Astrocyte (in vitro differentiated cells and primary cell): ENCODE measurements around the gene P2RX4. TPM values are rescaled to one million over a fixed set of nuclear protein-coding genes. Genes with fewer than 3 reads are reported as not detected.
A peak's percentile ranks its signal among the peaks of the same experiment; 100 is the strongest.
"Not testable (repeated sequence)": the region's sequence is repeated elsewhere in the genome, so short reads cannot be mapped to it uniquely, and the experiment has no call there.

ENCODE experiments used
- DNase-seq: peaks from one replicate; pipeline ENCODE4 v3.0.0-alpha.2; 2010; ENCODE audit warnings: low read depth
- FAIRE-seq: peaks from 2 replicates; lab custom pipeline; 2011; peaks lifted over from hg19 to GRCh38; lab: Jason Lieb, UNC
- H2AFZ ChIP-seq: 2 replicates; pipeline ENCODE4 v1.6.0; 2012; ENCODE audit warnings: low read depth, low read length, inconsistent platforms
- H3K27ac ChIP-seq: 2 replicates; pipeline ENCODE4 v1.5.1; 2011; ENCODE audit warnings: low read depth, low read length, inconsistent platforms
- H3K27me3 ChIP-seq: 2 replicates; pipeline ENCODE4 v1.6.0; 2011; ENCODE audit warnings: low read length, inconsistent platforms; ENCODE audit not compliant: insufficient read depth
- H3K36me3 ChIP-seq: 2 replicates; pipeline ENCODE4 v1.5.1; 2011; ENCODE audit warnings: low read length, inconsistent platforms; ENCODE audit not compliant: insufficient read depth
- H3K4me1 ChIP-seq: 2 replicates; pipeline ENCODE4 v1.5.1; 2011; ENCODE audit warnings: low read length, inconsistent platforms; ENCODE audit not compliant: insufficient read depth
- H3K4me2 ChIP-seq: 2 replicates; pipeline ENCODE4 v1.6.0; 2012; ENCODE audit warnings: low read length, inconsistent platforms
- H3K4me3 ChIP-seq: 2 replicates; pipeline ENCODE4 v1.5.1; 2011; ENCODE audit warnings: low read depth, mild to moderate bottlenecking, low read length, inconsistent platforms; ENCODE audit not compliant: insufficient read depth
- H3K79me2 ChIP-seq: 2 replicates; pipeline ENCODE4 v1.6.0; 2012; ENCODE audit warnings: mild to moderate bottlenecking, low read length, inconsistent platforms; ENCODE audit not compliant: insufficient read depth
- H3K9ac ChIP-seq: 2 replicates; pipeline ENCODE4 v1.6.0; 2012; ENCODE audit warnings: mild to moderate bottlenecking, low read length, inconsistent platforms
- H3K9me3 ChIP-seq: 2 replicates; pipeline ENCODE4 v1.5.1; 2012; ENCODE audit warnings: low read depth, mild to moderate bottlenecking, low read length, inconsistent platforms; ENCODE audit not compliant: insufficient read depth
- H4K20me1 ChIP-seq: 2 replicates; pipeline ENCODE4 v1.6.0; 2012; ENCODE audit warnings: low read length, inconsistent platforms; ENCODE audit not compliant: insufficient read depth
- H3K27ac Mint-ChIP-seq: one replicate; pipeline ENCODE4 v1.8.0; 2021; ENCODE audit warnings: mild to moderate bottlenecking, mixed read lengths; ENCODE audit not compliant: unreplicated experiment
- H3K27me3 Mint-ChIP-seq: one replicate; pipeline ENCODE4 v1.8.0; 2021; ENCODE audit warnings: low read depth, mixed read lengths; ENCODE audit not compliant: unreplicated experiment
- H3K36me3 Mint-ChIP-seq: one replicate; pipeline ENCODE4 v1.8.0; 2021; ENCODE audit warnings: low read depth, mixed read lengths; ENCODE audit not compliant: unreplicated experiment
- H3K4me1 Mint-ChIP-seq: one replicate; pipeline ENCODE4 v1.8.0; 2021; ENCODE audit warnings: low read depth, mixed read lengths; ENCODE audit not compliant: unreplicated experiment
- H3K4me3 Mint-ChIP-seq: one replicate; pipeline ENCODE4 v1.8.0; 2021; ENCODE audit warnings: mild to moderate bottlenecking, moderate library complexity, mixed read lengths; ENCODE audit not compliant: unreplicated experiment
- H3K9me3 Mint-ChIP-seq: one replicate; pipeline ENCODE4 v1.8.0; 2021; ENCODE audit warnings: mild to moderate bottlenecking, mixed read lengths; ENCODE audit not compliant: unreplicated experiment
- EZH2 ChIP-seq: IDR thresholded peaks from 2 replicates; pipeline ENCODE4 v1.6.1; 2012; ENCODE audit warnings: mild to moderate bottlenecking, low read length, inconsistent platforms; ENCODE audit not compliant: insufficient read depth
- total RNA-seq: library from RNA; stranded (reverse); gene quantifications from 2 replicates; pipeline ENCODE4 v1.2.1, GENCODE V29; 2021
- TF ChIP-seq, protein P1 (sequence below): IDR thresholded peaks from 2 replicates; pipeline ENCODE4 v1.5.1; 2011; ENCODE audit warnings: low read depth, mild to moderate bottlenecking, inconsistent platforms, low read length, moderate library complexity; ENCODE audit not compliant: insufficient read depth

P2RX4 gene
- total RNA-seq, 1 donor from 2014 or later = 13.9 TPM

DNA sequence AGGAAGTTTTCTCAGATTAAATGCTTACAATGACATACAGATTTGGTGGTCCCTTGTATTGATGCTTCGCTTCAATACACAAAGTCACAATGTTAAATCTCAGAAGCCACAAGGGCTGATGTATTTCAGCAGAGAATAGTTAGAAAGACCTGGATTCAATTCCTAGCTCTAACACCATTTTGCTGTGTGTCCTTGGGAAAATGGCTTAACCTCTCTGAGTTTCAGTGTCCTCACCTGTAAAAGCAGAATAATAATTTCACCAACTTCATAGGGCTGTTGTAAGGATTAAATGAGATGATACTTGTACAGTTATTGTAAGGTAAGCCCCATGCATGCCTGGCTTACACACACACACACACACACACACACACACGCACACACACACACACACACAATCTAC lies 46.9 kb upstream of the P2RX4 start:
- Histone ChIP-seq H3K4me1 (peaks cover 10% of the 10 kb centered on the region), H3K9me3 (peaks cover 6% of the 10 kb centered on the region), H4K20me1 (no peaks in the 10 kb centered on the region), H3K4me3 (no peak overlapping the region), H3K79me2 (no peaks in the 10 kb centered on the region), H2AFZ (no peak overlapping the region), H3K4me2 (no peak overlapping the region), H3K9ac (no peak overlapping the region), H3K27ac (no peak overlapping the region), H3K36me3 (no peaks in the 10 kb centered on the region), H3K27me3 (peaks cover 49% of the 10 kb centered on the region)
- peaks cover 8% of the 10 kb centered on the region for H3K9me3 Mint-ChIP-seq
- TF ChIP-seq, protein P1, sequence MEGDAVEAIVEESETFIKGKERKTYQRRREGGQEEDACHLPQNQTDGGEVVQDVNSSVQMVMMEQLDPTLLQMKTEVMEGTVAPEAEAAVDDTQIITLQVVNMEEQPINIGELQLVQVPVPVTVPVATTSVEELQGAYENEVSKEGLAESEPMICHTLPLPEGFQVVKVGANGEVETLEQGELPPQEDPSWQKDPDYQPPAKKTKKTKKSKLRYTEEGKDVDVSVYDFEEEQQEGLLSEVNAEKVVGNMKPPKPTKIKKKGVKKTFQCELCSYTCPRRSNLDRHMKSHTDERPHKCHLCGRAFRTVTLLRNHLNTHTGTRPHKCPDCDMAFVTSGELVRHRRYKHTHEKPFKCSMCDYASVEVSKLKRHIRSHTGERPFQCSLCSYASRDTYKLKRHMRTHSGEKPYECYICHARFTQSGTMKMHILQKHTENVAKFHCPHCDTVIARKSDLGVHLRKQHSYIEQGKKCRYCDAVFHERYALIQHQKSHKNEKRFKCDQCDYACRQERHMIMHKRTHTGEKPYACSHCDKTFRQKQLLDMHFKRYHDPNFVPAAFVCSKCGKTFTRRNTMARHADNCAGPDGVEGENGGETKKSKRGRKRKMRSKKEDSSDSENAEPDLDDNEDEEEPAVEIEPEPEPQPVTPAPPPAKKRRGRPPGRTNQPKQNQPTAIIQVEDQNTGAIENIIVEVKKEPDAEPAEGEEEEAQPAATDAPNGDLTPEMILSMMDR = no peak
- TF ChIP-seq EZH2 = no peak
- DNase-seq (no peak), FAIRE-seq (no peak)
- peaks cover 28% of the 10 kb centered on the region for H3K27me3 Mint-ChIP-seq
- no peak overlapping the region for H3K27ac Mint-ChIP-seq
- no peaks in the 10 kb centered on the region for H3K36me3 Mint-ChIP-seq
- H3K4me1 Mint-ChIP-seq = peaks cover 4% of the 10 kb centered on the region
- H3K4me3 Mint-ChIP-seq = no peak overlapping the region

DNA sequence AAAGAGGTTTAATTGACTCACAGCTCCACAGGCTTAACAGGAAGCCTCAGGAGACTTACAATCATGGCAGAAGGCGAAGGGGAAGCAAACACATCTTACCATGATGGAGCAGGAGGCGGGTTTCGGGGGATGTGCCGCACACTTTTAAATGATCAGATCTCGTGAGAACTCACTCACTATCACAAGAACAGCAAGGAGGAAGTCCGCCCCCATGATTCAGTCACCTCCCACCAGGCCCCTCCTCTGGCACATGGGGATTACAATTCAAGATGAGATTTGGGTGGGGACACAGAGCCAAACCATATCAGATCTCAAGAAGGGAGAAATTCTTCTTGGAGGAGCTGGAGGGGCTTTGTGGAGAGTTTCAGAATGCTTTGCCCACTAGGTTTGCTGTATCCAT lies 45.1 kb upstream of the P2RX4 start:
- H3K4me1 Mint-ChIP-seq, H3K4me3 Mint-ChIP-seq, H3K9ac ChIP-seq, H3K36me3 ChIP-seq, H3K27ac Mint-ChIP-seq, H3K36me3 Mint-ChIP-seq, H3K79me2 ChIP-seq, H3K4me3 ChIP-seq, H3K4me2 ChIP-seq, FAIRE-seq, H2AFZ ChIP-seq, H4K20me1 ChIP-seq, H3K9me3 Mint-ChIP-seq, DNase-seq, H3K9me3 ChIP-seq, H3K27ac ChIP-seq: not testable (repeated sequence)
- H3K27me3 ChIP-seq = peaks cover 39% of the 10 kb centered on the region
- H3K27me3 Mint-ChIP-seq = peaks cover 17% of the 10 kb centered on the region
- H3K4me1 ChIP-seq = peaks cover 10% of the 10 kb centered on the region

DNA sequence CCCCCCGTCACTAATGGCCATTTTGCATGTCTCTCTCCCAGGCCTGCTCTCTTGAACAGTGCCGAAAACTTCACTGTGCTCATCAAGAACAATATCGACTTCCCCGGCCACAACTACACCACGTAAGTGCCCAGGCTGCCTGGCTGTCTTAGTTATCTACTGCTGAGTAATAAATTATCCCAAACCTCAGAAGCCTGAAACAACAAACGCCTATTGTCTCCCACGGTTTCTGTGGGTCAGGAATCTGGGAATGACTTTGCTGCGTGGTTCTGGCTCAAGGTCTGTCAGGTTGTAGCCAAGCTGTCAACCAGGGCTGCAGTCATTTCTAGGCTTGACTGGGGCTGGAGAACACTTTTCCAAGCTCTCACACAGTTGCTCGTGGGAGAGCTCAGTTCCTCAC lies 44.6 kb upstream of the P2RX4 start:
- Histone ChIP-seq H3K27ac (no peak overlapping the region), H3K27me3 (peaks cover 38% of the 10 kb centered on the region), H3K36me3 (no peaks in the 10 kb centered on the region), H4K20me1 (no peaks in the 10 kb centered on the region), H2AFZ (no peak overlapping the region), H3K4me2 (peak overlapping the region; percentile 53), H3K79me2 (no peaks in the 10 kb centered on the region), H3K4me3 (no peak overlapping the region), H3K9ac (peak overlapping the region; percentile 20), H3K9me3 (no peaks in the 10 kb centered on the region), H3K4me1 (peaks cover 10% of the 10 kb centered on the region)
- Mint-ChIP-seq H3K36me3 (no peaks in the 10 kb centered on the region), H3K4me1 (peaks cover 5% of the 10 kb centered on the region), H3K27ac (no peak overlapping the region), H3K9me3 (peaks cover 3% of the 10 kb centered on the region), H3K27me3 (peaks cover 14% of the 10 kb centered on the region), H3K4me3 (no peak overlapping the region)
- TF ChIP-seq, protein P1 = no peak
- no peak for TF ChIP-seq EZH2
- DNase-seq (peak; percentile 92), FAIRE-seq (no peak)
